HG02763 (cell line): Measurements from ENCODE around the gene PLB1.

ENCODE experiments used
- ATAC-seq: cut with Tn5 transposase; IDR thresholded peaks from one replicate; pipeline ENCODE4 v1.9.1; 2021; ENCODE audit warnings: mild to moderate bottlenecking, moderate library complexity; ENCODE audit not compliant: unreplicated experiment

Gene PLB1, protein sequence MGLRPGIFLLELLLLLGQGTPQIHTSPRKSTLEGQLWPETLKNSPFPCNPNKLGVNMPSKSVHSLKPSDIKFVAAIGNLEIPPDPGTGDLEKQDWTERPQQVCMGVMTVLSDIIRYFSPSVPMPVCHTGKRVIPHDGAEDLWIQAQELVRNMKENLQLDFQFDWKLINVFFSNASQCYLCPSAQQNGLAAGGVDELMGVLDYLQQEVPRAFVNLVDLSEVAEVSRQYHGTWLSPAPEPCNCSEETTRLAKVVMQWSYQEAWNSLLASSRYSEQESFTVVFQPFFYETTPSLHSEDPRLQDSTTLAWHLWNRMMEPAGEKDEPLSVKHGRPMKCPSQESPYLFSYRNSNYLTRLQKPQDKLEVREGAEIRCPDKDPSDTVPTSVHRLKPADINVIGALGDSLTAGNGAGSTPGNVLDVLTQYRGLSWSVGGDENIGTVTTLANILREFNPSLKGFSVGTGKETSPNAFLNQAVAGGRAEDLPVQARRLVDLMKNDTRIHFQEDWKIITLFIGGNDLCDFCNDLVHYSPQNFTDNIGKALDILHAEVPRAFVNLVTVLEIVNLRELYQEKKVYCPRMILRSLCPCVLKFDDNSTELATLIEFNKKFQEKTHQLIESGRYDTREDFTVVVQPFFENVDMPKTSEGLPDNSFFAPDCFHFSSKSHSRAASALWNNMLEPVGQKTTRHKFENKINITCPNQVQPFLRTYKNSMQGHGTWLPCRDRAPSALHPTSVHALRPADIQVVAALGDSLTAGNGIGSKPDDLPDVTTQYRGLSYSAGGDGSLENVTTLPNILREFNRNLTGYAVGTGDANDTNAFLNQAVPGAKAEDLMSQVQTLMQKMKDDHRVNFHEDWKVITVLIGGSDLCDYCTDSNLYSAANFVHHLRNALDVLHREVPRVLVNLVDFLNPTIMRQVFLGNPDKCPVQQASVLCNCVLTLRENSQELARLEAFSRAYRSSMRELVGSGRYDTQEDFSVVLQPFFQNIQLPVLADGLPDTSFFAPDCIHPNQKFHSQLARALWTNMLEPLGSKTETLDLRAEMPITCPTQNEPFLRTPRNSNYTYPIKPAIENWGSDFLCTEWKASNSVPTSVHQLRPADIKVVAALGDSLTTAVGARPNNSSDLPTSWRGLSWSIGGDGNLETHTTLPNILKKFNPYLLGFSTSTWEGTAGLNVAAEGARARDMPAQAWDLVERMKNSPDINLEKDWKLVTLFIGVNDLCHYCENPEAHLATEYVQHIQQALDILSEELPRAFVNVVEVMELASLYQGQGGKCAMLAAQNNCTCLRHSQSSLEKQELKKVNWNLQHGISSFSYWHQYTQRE (N-terminal part only)

DNA sequence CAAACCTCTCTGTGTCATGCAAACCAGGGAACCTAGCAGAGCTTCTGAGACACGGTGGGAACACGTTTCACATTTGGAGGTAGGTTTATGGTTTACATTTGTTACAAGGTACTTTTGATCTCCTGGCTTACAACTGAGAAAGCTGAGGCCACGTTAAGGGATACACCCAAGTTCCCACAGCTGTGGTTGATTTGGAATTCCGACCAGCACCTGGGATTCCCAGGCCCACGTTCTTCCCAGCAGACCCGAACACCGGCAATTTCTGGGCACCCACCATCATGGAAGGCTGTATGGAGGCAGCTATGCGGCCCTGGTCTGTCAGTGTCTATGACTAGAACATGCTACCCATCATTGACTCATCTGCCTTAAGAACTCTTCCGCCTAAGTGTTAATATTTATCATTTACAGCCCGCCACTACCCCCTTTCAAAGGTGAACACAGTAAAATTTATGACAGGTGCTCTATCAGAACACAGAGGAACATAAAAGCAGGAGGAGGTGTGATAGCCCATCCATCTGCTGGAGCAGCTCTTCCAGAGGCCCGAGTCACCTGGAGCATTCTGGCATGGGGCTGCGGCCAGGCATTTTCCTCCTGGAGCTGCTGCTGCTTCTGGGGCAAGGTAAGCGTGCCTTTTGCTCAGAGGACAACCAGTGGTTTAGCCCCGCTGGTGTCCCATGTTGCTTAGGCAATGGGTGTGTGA, at the start of gene PLB1:
Gene PLB1, plus strand, starts transcription at position 510 of the 700 bp plus-strand sequence. Its CDS starts 55 bp downstream, at position 565.
- ATAC-seq: no peak

DNA sequence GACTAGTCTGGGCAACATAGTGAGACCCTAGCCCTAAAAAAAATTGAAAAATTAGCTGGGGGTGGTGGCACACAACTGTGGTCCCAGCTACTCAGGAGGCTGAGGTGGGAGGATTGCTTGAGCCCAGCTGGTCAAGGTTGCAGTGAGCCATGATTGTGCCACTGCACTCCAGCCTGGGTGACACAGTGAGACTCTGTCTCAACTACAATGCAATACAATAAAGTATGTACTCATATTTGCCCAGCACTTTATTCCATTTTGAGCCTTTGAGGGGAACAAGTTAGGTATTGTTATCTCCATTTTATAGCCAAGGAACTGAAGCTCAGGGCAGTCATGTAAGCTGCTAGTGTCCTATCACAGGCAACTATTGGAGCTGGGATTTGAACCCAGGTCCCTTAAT, 49.3 kb upstream of the PLB1 start:
- ATAC-seq: no peak

DNA sequence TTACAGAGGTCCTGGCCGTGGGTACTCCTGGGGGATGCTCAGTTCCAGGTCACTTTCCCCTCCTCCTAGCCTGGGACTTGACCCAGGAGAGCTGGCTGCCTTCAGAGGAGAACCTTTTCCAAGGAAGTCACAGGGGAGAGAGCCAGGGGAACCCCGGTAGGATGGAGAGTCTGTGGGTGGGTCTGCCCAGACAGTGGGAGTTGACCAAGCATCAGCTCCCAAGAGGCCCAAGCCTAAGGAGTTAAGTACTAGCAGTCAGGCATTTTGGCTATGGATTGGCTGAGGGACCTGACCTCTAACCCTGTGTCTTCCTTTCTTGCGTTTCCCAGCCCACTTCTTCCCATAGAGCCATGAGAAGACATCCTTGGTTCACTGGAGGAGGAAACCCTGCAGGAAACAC, 48.8 kb upstream of the PLB1 start:
- ATAC-seq: no peak

DNA sequence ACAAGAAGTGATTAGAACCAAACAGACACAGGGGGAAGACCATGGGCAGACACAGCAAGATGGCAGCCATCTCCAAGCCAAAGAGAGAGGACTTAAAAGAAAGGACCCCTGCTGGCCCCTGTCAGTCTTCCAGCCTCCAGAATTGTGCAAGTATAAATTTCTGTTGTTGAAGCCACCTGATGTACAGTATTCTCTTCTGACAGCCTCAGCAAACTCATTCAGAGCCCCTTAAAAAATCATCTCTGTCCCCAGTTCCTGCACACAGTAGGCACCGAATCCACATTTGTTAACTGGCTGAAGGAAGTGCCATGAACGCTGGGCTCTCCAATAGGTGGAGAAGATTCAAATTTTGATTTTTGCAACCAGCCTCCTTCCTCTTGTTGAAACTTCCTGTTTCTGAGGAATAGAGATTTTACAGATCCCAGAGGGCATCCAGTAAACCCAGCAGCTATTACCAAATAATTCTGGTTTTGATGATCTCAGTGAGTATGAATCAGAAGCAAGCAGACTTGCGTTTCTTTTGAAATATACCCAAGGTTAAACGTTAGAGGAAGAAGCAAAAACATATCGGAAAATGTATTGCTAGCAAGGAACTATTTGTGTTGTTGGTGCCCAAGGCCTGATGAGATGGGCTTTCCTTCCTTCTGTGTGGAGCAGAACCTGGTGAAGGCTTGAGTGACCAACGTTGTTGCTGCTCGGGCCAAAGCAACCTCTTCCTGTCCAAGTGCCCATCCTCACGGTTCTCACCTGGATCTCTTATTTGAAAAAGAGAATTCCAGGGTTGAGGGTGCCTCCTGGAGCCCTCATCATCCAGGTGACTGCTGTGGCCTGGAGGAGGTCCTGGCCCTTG, 47.7 kb upstream of the PLB1 start:
- ATAC-seq: no peak

DNA sequence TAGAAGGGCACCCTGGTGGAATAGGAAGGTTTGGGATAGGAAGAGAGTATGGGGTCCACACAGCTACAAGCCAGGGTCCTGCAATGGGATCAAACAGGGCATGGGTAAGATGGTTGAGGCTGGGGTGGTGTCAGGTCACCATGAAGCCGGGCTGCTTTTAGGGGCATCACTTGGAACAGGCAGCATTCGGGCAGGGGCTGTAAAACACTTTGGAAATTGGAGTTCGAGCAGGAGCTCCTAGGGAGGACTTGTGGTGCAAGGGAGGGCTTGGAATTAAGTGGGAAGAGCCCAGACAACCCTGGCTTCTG, 47.1 kb upstream of the PLB1 start:
- no peak for ATAC-seq

DNA sequence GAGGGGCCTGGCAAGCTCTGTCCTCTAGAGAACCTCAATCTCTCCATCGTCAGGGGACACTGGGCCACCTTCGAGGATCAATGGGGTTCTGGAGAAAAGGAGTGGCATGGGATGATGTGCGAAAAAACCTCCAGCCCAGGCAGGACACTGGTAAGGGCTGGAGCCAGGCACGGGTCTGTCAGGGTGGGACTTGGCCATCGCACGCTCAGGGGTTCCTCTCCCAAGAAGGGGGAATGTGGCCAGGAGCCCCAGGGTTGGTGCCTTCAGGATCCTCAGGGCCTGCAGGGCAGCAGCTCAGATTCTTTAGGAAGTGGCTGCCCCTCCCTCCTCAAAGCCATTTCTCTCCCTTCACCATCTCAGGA, 46.8 kb upstream of the PLB1 start:
- ATAC-seq: no peak

DNA sequence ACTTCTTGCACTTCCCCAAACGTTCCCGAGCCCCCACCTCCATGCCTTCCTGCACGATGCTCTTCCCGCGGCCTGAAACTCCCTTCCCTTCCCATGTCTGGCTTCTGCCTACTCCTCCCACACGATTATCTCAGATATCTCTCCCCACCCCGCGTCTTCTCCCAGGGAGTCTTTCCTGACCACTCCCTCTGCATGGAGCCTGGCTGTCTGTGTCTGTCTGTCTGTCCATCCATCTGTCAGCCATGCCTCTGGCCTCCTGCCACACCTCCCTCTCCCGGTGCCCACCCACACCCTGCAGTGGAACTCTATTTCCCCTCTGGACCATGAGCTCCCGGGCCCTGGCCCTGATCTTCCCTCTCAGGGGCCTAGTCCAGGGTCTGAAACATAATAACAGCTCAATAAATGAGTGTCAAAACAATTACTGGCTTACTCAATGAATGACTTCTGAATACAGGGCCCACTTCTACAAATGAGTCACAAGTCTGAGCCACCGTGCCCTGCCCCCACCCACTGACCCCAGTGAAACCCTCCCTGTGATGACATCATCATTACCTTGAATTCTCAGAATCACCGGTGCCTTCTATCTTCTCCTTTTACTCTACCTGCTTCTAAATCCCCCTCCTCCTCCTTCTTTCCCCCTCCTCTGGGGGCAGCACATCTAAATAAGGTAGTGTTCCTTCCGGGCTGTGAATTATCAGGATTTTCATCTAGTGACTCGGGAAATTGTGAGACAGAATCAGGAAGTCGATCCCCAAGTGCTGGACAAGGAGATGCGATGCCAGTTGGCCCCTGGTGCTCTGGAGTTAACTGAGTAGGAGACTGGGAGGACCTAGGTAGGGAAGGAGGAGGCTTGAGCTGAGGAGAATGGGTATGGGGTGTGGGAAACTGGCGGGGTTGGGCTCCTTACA, 46.1 kb upstream of the PLB1 start:
- ATAC-seq: no peak

DNA sequence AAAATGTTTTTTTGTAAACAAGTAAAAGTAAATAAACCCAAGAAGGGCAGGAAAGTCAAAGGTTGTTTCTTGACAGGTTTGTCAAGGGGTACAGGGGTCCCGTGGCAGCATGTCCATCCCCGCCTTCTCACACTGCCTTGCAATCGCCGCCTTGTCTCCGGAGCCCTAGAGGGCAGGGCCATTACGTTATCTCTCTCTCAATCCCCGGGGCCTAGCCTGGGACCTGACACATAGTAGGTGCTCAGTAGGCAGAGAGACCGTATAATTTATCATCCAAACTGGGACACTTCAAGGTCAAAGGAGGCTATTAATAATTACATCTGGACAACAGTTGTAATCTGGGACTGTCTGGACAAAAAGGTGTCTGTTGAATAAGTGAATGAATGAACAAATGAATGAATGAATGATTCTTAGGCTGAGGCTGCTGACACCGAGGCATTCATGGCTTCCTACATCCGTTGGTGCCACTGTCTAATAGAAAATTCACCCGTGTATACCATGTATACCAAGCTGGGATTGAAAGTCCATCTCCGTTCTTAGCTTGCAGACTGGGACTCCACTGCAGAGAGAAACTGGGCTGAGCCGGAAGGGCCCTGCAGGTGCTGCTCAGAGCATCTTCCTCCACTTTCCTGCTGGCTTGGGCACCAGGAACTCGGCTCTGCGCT, 44.8 kb upstream of the PLB1 start:
- ATAC-seq: no peak

DNA sequence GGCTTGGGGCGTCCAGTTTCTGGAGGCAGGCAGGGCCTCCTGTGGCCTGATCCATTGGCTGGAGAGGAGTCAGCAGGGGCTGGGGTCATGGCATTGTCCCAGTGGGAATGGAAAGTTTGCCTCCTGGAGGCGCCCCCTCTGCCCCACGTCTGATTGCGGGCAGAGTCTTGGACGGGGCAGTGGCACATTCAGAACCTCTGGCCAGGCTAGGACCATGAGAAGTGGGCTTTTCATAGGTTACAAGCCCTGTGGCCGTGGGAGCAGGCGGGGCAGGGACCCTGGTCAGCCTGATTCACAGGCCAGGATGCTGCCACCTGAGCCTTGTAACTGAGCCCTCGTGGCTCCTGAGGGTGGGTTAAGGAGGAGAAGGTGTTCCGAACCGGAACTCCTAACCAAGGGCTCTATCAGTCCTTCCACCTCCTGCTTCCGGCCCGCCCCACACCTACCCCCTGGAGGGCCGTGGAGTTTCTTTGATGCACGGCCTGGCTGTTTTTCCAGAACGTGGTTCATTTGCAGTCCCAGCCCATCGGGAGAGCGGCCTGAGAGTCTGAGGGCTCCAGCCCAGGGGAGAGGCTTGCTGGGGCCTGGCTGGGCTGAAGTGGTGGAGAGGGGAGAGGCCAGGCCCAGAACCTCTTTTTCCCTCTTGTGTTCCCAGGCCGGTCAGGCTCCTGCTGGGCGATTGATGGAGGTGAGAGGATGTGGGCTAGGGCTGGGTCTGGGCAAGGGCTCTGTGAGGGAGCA, 43.9 kb upstream of the PLB1 start:
- ATAC-seq: no peak

DNA sequence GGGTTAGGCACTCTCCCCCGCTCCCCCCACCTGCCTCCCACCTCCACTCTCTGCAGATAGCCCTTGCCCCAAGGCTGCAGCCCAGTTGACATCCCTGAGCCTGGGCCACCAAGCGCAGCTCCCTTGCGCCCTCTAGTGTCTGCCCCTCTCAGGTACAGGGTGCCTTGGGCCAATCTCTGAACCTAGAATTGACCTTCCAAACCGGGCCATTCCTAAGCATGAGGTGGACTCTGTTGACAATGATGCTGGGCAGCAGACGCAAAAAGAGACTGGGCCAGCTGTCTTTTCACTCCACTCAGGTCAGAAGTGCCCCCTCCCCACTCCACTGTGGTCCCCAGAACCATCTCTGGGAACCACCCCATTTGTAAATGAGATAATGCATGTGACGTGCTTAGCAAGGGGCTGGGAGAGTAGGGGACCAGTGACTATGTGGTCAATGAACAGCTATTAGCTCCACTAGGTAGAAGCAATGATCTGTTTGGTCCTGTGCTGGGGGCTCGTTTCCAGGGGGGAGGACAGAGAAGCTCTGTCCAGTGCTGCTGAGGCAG, 43.3 kb upstream of the PLB1 start:
- ATAC-seq: no peak

DNA sequence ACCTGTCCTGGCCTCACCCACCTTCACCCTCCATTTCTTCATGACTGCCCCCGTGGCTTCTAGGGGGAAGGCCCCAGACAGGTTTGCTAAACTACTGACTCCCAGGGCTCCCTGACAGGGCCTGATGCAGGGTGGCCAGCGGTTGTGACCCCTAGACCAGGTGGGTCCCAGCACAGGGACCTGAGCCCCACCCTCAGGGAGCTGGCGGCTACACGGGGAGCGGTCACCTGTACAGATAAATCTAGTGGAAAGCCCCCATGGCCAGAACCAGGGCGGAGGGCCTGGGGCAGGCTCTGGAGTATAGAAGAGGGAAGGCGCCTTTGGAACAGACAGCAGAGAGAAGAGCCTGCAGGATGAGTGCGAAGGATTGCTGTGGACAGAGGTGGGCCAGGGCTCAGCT, 42.5 kb upstream of the PLB1 start:
- no peak for ATAC-seq

DNA sequence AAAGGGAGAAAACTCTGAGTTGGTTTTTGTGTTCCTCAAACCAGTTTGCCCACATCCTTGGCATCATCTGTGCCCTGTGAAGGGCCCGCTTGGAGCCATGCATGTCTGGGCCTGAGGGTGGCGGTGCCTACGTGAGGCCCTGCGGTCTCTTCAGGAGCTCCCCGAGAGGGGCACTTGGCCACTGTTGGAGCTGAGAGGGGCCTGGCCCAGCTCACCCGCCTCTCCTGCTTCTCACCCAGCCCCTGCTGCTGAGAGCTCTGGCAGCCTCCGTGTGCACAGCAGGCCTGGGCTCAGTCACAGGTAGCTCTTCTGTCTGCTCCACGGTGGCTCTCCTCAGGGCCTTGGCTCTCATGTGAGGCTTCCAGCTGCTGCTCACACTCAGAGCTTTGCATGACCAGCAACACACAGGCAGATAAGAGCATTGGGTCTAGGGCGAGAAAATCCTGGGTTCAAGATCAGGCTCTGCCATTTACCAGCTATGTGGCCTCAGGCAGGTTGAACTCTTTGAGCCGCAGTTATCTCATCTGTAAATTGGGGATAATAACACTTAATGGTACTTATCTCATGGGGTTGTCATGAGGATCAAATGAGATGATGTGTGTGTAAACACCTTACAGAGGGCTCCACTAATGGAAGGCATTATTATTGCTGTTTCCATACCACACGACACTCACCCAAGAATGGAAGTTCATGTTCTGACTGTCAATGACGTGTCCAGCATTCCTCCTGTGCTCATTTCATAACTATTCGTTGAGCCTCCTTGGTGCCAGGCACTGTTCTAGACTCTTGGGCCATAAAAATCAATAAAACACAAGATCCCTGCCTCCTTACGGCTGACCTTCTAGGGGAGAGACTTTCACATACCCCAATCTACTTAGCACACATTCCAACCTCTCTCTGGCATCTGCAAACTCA, 41.6 kb upstream of the PLB1 start:
- ATAC-seq: no peak

DNA sequence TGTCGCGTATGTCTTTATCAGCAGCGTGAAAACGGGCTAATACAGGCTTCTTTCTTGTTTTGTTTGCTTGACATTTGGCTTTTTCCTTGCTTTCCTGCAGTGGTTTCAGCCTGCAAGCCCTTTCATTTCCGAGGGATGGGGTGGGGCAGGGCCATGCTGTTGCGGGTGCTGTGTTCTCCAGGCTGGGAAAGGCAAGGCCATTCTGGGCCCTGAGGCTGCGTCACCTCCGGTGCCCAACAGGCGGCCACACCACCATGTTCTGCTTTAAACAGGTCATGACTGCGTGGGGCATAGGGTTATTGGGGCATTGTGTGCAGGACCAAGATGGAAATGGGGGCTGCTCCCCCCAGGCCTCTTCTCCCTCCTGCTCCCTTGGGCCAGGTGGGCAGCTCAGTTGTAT, 38.6 kb upstream of the PLB1 start:
- ATAC-seq: no peak

DNA sequence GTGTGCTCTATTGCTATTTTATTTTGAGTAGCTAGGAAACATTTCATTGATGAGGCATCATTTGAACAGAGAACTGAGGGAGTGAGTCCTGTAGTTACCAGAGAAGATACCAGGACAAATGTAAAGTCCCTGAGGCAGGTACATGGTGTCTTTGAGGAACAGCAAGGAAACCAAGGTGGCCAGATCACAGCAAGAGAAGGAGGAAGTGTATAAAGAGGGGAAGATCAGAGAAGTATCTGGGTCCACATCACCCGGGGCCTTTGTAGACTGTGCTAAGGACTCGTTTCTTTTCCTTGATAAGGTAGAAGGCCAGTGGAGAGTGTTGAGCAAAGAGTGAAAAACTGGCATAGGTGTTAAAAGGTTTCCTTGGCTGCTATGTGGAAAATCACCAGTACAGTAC, 34.8 kb upstream of the PLB1 start:
- no peak for ATAC-seq

DNA sequence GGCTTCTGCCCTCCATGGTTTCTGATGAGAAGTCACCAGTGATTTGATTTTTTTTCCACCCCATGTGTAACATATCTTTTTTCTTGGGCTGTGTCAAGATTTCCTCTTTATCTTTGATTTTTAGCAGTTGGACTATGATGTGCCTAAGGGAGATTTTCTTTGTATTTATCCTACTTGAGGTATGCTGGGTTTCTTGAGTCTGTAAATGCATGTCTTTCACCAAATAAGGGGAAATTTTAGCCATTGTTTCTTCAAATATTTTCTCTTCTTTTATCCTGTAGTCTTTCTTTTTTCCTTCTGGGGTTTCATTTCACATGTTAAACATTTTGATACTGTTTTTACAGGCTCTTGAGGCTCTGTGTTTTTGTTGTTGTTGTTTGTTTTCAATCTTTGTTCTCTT, 33.7 kb upstream of the PLB1 start:
- no peak for ATAC-seq

DNA sequence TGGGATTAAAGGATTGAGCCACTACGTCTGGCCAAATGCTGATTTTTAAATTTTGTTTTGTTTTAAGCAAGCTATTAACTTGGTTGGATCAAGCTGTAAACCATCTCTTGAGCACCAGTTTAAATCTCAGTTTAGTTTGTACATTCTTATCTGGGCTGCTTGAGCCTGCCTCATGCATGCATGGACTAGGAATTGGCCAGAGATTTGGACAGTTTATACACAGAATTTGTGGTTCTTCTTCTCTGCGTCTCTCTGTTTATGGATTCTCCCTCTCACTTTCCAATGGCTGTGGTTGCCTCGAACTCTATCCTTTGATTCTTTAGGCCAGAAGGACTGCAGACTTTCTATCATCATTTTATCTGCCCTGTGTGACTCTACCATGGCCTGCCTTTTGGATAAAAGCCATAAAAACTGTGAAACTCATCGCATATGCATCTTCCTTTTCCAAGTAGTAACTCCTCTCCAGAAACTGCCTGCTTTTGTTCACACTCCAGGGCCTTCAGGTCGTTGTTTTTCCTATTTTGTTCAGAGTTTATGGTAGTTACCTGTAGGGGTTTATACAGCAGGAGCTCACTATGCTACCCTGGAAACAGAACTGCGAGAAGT, 32.5 kb upstream of the PLB1 start:
- ATAC-seq: no peak
